Measurements from ENCODE around the gene ZNF311. TPM values are rescaled to one million over a fixed set of nuclear protein-coding genes. Genes with fewer than 3 reads are reported as not detected.
"Not testable (repeated sequence)": the region's sequence is repeated elsewhere in the genome, so short reads cannot be mapped to it uniquely, and the experiment has no call there.

ZNF311 gene
- polyA plus RNA-seq, 12 donors = 1.6 to 3.1 (median 2.5) TPM; not detected in 2

DNA sequence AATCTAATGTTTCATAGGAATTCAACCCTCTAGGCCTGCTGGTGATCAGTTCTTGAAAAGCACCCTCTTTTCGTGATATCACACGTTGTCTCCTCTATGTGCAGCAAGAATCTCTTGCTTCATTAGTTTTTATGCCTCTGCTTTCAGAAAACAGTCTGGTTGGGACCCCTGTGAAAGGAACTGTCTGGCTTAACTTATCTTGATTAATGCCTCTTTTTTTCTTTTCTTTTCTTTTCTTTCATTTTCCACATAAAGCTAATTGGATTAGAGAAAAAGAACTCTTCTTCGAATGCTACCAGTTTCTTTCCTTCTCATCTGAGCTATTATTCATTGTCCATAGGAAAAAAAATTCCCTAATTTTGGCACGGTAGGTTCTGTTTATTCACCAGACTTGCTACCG is 21.3 kb downstream of the ZNF311 start:
- no peak for DNase-seq

- peak; percentile 70 for DNase-seq
Observed at GRCh38 chr6:28982476-28983266, 22.4 kb downstream of the ZNF311 start.

GRCh38 chr6:28981833-28982475 is 23.2 kb downstream of the ZNF311 start:
- peak; percentile 94 for DNase-seq

- peak; percentile 85 for DNase-seq
Observed at GRCh38 chr6:28981431-28981832, 23.7 kb downstream of the ZNF311 start.

- peak; percentile 77 for DNase-seq
Observed at GRCh38 chr6:28980852-28981430, 24.2 kb downstream of the ZNF311 start.

DNA sequence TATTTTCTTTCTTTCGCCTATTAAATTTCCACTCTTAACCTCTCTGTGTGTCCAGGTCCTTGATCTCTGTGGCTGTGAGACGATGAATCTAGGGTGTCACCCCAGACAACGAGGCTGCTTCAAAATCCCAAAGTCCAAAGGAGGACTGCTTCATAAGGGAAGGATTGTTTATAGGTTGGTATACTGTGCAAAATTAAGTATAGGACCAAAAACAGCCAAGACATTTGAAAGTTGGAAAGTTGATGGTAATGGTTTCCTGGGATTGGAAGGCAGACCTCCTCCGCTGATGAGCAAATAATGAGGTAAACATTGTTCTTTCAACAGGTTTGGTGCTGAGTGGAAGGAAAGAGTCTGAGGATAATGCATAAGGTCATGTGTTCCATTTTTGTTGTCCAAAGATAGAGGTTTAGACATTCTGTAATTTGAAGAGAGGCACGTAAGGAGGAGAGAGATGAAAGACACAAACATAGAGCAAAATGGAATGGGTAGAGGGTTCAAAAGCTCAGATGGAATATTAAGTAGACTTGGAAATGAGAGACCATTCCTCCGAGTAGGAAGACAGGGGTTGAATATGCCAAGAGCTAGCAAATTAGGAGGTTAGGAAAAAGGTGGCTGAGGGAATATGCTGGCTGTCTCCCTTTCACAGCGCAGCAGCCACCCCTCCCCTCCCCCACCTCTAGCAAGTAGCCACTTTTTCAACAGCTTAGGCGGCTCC is 24.8 kb downstream of the ZNF311 start:
- DNase-seq = no peak

DNA sequence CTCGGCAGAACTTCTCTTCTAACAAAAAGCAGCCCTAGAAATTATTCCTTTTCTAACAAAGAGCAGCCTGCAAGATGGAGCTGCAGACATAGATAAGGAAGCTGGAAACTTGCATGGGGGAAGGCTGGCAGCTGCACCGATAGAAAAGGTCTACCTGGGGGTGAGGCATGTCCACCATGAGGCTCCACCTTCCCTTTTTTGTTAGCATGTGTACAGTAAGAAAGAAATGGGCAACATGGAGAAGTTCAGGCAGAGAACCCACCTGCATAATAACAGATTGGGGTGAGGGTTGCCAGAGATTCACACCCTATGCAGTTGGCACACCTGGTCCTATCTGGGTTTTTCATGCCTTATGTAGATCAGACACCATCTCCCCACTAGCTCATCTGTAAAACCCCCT is 25.4 kb downstream of the ZNF311 start:
- DNase-seq = no peak

DNA sequence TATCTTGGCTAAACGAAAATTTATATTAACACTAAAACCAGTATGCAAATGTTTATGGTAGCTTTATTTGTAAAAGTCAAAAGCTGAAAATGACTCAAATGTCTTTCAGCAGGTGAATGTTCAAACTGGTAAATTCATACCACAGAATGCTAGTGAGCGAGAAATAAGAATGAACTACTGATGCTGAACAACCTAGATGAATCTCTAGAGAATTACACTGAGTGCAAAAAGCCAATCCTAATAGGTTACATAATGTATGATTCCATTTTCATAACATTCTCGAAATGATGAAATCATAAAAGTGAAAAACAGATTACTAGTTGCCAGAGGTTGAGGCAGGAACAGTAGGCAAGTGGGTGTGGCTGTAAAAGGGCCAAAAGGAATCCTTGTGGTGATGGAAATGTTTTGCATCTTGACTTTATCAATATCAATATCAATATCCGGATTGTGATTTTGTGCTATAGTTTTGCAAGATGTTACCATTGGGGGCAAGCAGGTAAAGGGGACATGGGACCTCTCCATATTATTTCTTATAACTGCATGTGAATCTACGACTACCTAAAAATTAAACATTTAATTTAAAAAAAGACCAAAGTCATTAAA is 26.1 kb downstream of the ZNF311 start:
- no peak for DNase-seq

- no peak for DNase-seq
Observed at GRCh38 chr6:28978133-28978491, 27.0 kb downstream of the ZNF311 start.

- DNase-seq = no peak
Observed at GRCh38 chr6:28977341-28978132, 27.6 kb downstream of the ZNF311 start.

- DNase-seq = no peak
Observed at GRCh38 chr6:28976677-28977076, 28.4 kb downstream of the ZNF311 start.

DNA sequence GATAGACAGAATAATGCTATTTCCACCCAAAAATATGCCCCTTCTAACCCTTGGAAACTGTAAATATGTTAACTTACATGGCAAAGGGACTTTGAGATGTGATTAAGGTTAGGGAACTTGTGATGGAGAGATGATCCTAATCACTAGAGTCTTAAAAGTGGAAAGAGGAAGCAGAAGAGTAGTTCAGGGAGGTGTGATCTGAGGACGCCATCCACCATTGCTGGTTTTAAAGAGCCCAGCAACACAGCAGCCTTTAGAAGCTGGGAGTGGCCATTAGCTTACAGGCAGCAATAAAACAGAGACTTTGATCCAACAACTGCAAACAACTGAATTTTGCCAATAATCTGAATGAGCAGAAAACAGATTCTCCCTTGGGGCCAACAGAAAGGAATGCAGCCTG is 30.6 kb downstream of the ZNF311 start:
- DNase-seq = no peak

GRCh38 chr6:28970056-28970455 is 35.1 kb downstream of the ZNF311 start:
- DNase-seq = not testable (repeated sequence)

DNA sequence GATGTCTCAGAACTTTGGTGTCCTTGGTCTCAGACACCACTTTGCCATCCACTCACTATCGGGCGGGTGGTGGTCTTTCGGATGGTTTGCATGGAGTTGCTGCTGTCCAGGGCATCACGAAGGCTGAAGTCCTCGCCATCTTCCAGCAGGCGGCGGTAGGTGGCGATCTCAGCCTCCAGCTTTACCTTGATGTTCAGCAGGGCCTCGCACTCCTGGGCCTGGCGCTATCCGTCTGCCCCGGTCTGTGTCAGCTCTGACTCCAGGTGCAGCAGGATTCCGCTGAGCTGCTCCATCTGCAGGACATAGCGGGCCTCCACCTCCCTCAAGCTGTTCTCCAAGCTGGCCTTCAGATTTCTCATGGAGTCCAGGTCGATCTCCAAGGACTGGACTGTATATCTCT is 36.0 kb downstream of the ZNF311 start:
- no peak for DNase-seq

- DNase-seq = no peak
Observed at GRCh38 chr6:28968476-28968875, 36.6 kb downstream of the ZNF311 start.

- no peak for DNase-seq
Observed at GRCh38 chr6:28965706-28966105, 39.4 kb downstream of the ZNF311 start.

DNA sequence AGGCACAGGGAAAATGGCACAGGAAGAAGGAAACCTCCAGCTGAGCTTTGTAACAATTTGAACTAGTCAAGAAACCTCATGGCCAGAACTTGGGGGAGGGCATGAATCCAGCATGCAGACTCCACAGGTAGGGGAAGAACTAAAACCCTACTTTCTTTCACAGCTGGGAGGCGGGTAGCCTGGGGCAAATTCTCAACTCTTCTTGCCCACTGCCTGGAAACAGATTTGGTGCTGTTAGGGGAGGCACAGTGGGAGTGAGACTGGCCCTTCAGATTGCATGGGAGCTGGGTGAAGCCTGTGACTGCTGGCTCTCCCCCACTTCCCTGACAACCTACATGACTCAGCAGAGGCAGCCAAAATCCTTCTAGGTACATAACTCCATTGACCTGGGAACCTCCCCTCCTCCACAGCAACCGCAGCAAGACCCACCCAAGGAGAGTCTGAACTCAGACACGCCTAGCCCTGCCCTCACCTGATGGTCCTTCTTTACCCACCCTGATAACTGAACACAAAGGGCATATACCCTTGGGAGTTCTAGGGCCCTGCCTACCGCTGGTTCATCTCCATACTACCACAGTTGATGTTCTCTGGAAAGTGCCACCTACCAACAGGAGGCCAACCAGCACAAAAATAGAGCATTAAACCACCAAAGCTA is 44.1 kb downstream of the ZNF311 start:
- no peak for DNase-seq

DNA sequence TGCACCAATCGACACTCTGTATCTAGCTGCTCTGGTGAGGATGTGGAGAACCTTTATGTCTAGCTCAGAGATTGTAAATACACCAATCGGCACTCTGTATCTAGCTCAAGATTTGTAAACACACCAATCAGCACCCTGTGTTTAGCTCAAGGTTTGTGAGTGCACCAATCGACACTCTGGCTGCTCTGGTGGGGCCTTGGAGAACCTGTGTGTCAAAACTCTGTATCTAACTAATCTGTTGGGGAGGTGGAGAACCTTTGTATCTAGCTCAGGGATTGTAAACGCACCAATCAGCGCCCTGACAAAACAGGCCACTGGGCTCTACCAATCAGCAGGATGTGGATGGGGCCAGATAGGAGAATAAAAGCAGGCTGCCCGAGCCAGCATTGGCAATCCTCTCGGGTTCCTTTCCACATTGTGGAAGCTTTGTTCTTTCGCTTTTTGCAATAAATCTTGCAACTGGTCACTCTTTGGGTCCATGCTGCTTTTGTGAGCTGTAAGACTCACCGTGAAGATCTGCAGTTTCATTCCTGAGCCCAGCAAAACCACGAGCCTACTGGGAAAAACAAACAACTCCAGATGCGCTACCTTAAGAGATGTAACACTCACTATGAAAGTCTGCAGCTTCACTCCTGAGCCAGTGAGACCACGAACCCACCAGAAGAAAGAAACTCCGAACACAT is 46.4 kb downstream of the ZNF311 start:
- not testable (repeated sequence) for DNase-seq

DNA sequence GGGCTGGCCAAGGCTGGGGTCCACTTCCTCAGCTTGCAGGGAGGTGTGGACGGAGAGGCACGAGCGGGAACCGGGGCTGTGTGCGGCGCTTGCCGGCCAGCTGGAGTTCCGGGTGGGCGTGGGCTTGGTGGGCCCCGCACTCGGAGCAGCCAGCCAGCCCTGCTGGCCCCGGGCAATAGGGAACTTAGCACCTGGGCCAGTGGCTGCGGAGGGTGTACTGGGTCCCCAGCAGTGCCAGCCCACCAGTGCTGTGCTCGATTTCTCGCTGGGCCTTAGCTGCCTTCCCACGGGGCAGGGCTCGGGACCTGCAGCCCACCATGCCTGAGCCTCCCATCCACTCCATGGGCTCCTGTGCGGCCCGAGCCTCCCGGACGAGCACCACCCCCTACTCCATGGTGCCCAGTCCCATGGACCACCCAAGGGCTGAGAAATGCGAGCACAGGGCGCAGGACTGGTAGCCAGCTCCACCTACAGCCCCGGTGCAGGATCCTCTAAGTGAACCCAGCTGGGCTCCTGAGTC is 47.3 kb downstream of the ZNF311 start:
- not testable (repeated sequence) for DNase-seq

- no peak for DNase-seq
Observed at GRCh38 chr6:28956331-28956730, 48.8 kb downstream of the ZNF311 start.
